A673 (cell line): ENCODE measurements around the gene PLCB4. TPM values are rescaled to one million over a fixed set of nuclear protein-coding genes. Genes with fewer than 3 reads are reported as not detected.

ENCODE experiments used
- BruUV-seq: library from RNA; stranded (reverse); fragments of 400-500 nt; replicated peaks from 2 replicates; lab custom pipeline; 2021; lab: Mats Ljungman, UMichigan
- CTCF ChIA-PET: fragments of 300-600 bp; sonication (Branson Sonifier 250); formaldehyde crosslinking; loops from one replicate; lab custom pipeline; 2022; ENCODE audit warnings: antibody characterized with exemption; lab: Charles Lee
- POLR2A ChIA-PET: fragments of 300-600 bp; sonication (Branson Sonifier 250); formaldehyde crosslinking; loops from one replicate; lab custom pipeline; 2022; ENCODE audit warnings: antibody characterized with exemption; ENCODE audit not compliant: low non-redundant PET; lab: Charles Lee
- DNase-seq: peaks from one replicate; pipeline ENCODE4 v3.0.0-alpha.2; 2015; ENCODE audit warnings: low spot score
- H3K27ac ChIP-seq: fragments of 200-600 bp; sonication (generic); 2 replicates; pipeline ENCODE4 v1.5.1; 2016; ENCODE audit warnings: mixed run types, low read depth, mild to moderate bottlenecking, mixed read lengths, antibody characterized with exemption, low read length; ENCODE audit not compliant: poor library complexity, severe bottlenecking
- H3K27me3 ChIP-seq: fragments of 200-600 bp; sonication (generic); replicated peaks from 2 replicates; pipeline ENCODE4 v1.6.1; 2017; ENCODE audit warnings: mixed run types, low read depth, mild to moderate bottlenecking, mixed read lengths, antibody characterized with exemption, low read length; ENCODE audit not compliant: insufficient read depth, poor library complexity
- H3K36me3 ChIP-seq: fragments of 200-600 bp; sonication (generic); 2 replicates; pipeline ENCODE4 v1.6.1; 2016; ENCODE audit warnings: mixed run types, mild to moderate bottlenecking, mixed read lengths, antibody characterized with exemption, low read length; ENCODE audit not compliant: insufficient read depth, poor library complexity, severe bottlenecking
- H3K4me1 ChIP-seq: fragments of 200-600 bp; sonication (generic); 2 replicates; pipeline ENCODE4 v1.6.1; 2017; ENCODE audit warnings: mixed run types, mild to moderate bottlenecking, mixed read lengths, antibody characterized with exemption, low read length; ENCODE audit not compliant: insufficient read depth, poor library complexity, severe bottlenecking
- H3K4me3 ChIP-seq: fragments of 200-600 bp; sonication (generic); 2 replicates; pipeline ENCODE4 v1.5.1; 2016; ENCODE audit warnings: low read depth, mixed run types, mild to moderate bottlenecking, mixed read lengths, low read length; ENCODE audit not compliant: poor library complexity, severe bottlenecking
- H3K9me3 ChIP-seq: fragments of 200-600 bp; sonication (generic); 2 replicates; pipeline ENCODE4 v1.6.1; 2016; ENCODE audit warnings: mixed run types, low read depth, mild to moderate bottlenecking, mixed read lengths, antibody characterized with exemption, low read length; ENCODE audit not compliant: poor library complexity, severe bottlenecking
- EZH2 ChIP-seq: fragments of 200-600 bp; sonication (generic); IDR thresholded peaks from 2 replicates; pipeline ENCODE4 v1.6.1; 2017; ENCODE audit warnings: borderline replicate concordance, low read depth, mild to moderate bottlenecking, mixed read lengths, antibody characterized with exemption, low read length; ENCODE audit not compliant: poor library complexity, severe bottlenecking
- intact Hi-C: fragments of 100-400 bp; cut with micrococcal nuclease; formaldehyde crosslinking; loops from one replicate; pipeline ENCODE4 v1.10.0; 2022; ENCODE audit not compliant: unreplicated experiment
- total RNA-seq: library from RNA; stranded (reverse); gene quantifications from 2 replicates; pipeline ENCODE4 v1.2.3, GENCODE V29; 2021
- TF ChIP-seq, protein P1 (sequence below): fragments of 300-800, 200-600 bp; sonication (generic); conservative IDR thresholded peaks from 2 replicates; pipeline ENCODE4 v1.5.1; 2017; ENCODE audit warnings: low read depth, mild to moderate bottlenecking, antibody characterized with exemption, low read length, moderate library complexity, mixed read lengths

The PLCB4 gene
- total RNA-seq, 1 experiment from 2014 or later = 6.2 TPM

DNA sequence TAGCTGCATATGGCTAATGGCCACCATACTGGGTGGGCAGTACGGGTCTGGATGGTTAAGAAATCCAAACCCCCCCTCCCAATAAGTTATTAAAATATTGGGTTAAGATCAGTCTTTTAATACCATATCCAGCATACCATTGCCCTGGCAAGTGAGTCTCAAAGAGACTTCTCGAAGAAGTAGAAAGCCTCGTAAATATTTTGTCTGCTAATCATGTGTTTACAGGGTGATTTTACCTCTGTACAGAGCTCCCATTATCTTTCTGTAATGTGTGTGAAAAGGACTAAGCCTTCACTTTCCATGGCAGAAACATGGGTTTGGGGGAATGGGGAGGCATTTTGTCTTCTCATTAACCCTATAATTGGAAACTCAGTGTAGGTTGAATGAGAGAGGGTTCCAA lies 270.8 kb downstream of the PLCB4 start:
- intact Hi-C loops = no loop called here

GRCh38 chr20:9342651-9343050 lies 273.8 kb downstream of the PLCB4 start:
- no peak for TF ChIP-seq EZH2
- TF ChIP-seq, protein P1, sequence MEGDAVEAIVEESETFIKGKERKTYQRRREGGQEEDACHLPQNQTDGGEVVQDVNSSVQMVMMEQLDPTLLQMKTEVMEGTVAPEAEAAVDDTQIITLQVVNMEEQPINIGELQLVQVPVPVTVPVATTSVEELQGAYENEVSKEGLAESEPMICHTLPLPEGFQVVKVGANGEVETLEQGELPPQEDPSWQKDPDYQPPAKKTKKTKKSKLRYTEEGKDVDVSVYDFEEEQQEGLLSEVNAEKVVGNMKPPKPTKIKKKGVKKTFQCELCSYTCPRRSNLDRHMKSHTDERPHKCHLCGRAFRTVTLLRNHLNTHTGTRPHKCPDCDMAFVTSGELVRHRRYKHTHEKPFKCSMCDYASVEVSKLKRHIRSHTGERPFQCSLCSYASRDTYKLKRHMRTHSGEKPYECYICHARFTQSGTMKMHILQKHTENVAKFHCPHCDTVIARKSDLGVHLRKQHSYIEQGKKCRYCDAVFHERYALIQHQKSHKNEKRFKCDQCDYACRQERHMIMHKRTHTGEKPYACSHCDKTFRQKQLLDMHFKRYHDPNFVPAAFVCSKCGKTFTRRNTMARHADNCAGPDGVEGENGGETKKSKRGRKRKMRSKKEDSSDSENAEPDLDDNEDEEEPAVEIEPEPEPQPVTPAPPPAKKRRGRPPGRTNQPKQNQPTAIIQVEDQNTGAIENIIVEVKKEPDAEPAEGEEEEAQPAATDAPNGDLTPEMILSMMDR = no peak
- H3K27ac ChIP-seq = no peak overlapping the region
- DNase-seq = no peak
- ChIA-PET POLR2A (interaction anchor here (0.8 kb wide), 1 partner anchor 9 kb away, joined by 10 read pairs; no protein-coding TSS in a partner anchor), CTCF (no interaction called here)
- no peaks in the 10 kb centered on the region for H3K9me3 ChIP-seq
- intact Hi-C loops = no loop called here
- BruUV-seq = no TSS peak
- peaks cover 15% of the 10 kb centered on the region for H3K4me1 ChIP-seq
- H3K27me3 ChIP-seq = no peaks in the 10 kb centered on the region
- H3K4me3 ChIP-seq = no peak overlapping the region
- no peaks in the 10 kb centered on the region for H3K36me3 ChIP-seq

More for the DNA sequence above, 270.8 kb downstream of the PLCB4 start:
- ChIA-PET CTCF (no interaction called here), POLR2A (no interaction called here)
- Histone ChIP-seq H3K4me1 (peaks cover 7% of the 10 kb centered on the region), H3K27ac (no peak overlapping the region), H3K36me3 (no peaks in the 10 kb centered on the region), H3K9me3 (no peaks in the 10 kb centered on the region), H3K27me3 (no peaks in the 10 kb centered on the region), H3K4me3 (no peak overlapping the region)
- BruUV-seq = no TSS peak
- no peak for TF ChIP-seq EZH2
- TF ChIP-seq, protein P1 = no peak
- DNase-seq = no peak

- TF ChIP-seq, protein P1 = no peak
- no peak for TF ChIP-seq EZH2
- Histone ChIP-seq H3K27ac (no peak overlapping the region), H3K36me3 (no peaks in the 10 kb centered on the region), H3K27me3 (no peaks in the 10 kb centered on the region), H3K4me3 (no peak overlapping the region), H3K4me1 (peaks cover 15% of the 10 kb centered on the region), H3K9me3 (no peaks in the 10 kb centered on the region)
- BruUV-seq = no TSS peak
- ChIA-PET CTCF (no interaction called here), POLR2A (no interaction called here)
- peak; percentile 48 for DNase-seq
- intact Hi-C loops = no loop called here
Observed at GRCh38 chr20:9344083-9344920, 275.4 kb downstream of the PLCB4 start.
